ENCODE data around the gene EFS.

The EFS gene

DNA sequence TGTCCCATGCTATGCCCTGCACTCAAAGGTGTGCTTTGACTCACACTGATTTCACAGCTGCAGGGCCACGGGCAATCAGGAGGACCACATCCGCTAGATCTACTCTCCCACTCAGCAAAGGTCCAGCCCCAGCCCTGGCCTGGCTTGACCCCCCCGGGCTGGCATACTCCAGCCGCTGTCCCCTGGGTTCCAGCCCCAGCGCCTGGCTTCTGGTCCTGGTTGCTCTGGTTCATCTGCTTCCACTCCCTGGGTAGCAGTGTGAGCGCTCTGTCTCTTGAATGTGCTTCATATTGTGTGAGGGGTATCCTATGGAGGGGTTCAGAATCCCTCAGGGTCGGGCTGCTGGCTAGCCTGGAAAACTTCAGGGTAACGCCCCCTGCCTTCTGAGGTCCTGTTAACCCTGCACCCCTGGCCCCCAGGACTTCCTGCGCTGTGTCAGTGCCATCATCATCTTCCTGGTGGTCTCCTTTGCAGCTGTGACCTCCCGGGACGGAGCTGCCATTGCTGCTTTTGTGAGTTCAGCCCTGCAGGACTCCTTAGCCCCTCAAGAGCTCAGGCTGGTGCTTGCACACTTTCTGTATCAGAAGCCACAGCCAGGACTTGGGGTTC, 13.7 kb upstream of the EFS start:
- no peaks in the 10 kb centered on the region for H3K4me1 ChIP-seq (ENCODE audit: control insufficient read depth, insufficient read depth, low read length)
- ChIA-PET CTCF (interaction anchor here (0.8 to 4.3 kb wide), 10 partner anchors 10 to 114 kb away, joined by 3 to 61 read pairs (median 6); partner anchors contain the start of gene HOMEZ), POLR2A (no interaction called here)
- TF ChIP-seq ZBTB1 (tag by site-specific recombination; IDR thresholded peaks at IDR 0.05) (no peak), ZNF280C (tag by site-specific recombination; IDR thresholded peaks at IDR 0.05) (no peak), ZNF639 (tag by site-specific recombination; IDR thresholded peaks at IDR 0.05) (no peak), ZNF121 (tag by site-specific recombination; IDR thresholded peaks at IDR 0.05) (no peak), ZBTB26 (tag by site-specific recombination; optimal IDR thresholded peaks at IDR 0.05) (no peak), ZNF513 (tag by site-specific recombination; IDR thresholded peaks at IDR 0.05) (no peak), GLIS1 (tag by site-specific recombination; IDR thresholded peaks at IDR 0.05) (no peak; the same call in 1 of the 2 replicates), ZBTB21 (tag by site-specific recombination; IDR thresholded peaks at IDR 0.05) (no peak), KLF10 (tag by site-specific recombination; IDR thresholded peaks at IDR 0.05) (no peak), ZNF585B (tag by site-specific recombination; IDR thresholded peaks at IDR 0.05) (no peak), SP3 (tag by site-specific recombination; IDR thresholded peaks at IDR 0.05) (no peak), TSHZ1 (tag by site-specific recombination; IDR thresholded peaks at IDR 0.05; ENCODE audit: borderline replicate concordance) (no peak), ZNF280D (tag by site-specific recombination; IDR thresholded peaks at IDR 0.05) (no peak), ZNF626 (tag by site-specific recombination; IDR thresholded peaks at IDR 0.05) (no peak)
- TF ChIP-seq, protein P1, sequence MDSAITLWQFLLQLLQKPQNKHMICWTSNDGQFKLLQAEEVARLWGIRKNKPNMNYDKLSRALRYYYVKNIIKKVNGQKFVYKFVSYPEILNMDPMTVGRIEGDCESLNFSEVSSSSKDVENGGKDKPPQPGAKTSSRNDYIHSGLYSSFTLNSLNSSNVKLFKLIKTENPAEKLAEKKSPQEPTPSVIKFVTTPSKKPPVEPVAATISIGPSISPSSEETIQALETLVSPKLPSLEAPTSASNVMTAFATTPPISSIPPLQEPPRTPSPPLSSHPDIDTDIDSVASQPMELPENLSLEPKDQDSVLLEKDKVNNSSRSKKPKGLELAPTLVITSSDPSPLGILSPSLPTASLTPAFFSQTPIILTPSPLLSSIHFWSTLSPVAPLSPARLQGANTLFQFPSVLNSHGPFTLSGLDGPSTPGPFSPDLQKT (IDR thresholded peaks at IDR 0.05; ENCODE audit: borderline replicate concordance, low read depth, low read length), result no peak
- TF ChIP-seq, protein P2, sequence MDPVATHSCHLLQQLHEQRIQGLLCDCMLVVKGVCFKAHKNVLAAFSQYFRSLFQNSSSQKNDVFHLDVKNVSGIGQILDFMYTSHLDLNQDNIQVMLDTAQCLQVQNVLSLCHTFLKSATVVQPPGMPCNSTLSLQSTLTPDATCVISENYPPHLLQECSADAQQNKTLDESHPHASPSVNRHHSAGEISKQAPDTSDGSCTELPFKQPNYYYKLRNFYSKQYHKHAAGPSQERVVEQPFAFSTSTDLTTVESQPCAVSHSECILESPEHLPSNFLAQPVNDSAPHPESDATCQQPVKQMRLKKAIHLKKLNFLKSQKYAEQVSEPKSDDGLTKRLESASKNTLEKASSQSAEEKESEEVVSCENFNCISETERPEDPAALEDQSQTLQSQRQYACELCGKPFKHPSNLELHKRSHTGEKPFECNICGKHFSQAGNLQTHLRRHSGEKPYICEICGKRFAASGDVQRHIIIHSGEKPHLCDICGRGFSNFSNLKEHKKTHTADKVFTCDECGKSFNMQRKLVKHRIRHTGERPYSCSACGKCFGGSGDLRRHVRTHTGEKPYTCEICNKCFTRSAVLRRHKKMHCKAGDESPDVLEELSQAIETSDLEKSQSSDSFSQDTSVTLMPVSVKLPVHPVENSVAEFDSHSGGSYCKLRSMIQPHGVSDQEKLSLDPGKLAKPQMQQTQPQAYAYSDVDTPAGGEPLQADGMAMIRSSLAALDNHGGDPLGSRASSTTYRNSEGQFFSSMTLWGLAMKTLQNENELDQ (tag by site-specific recombination; IDR thresholded peaks at IDR 0.05; ENCODE audit: low read depth), result no peak
- no peak overlapping the region for H3K4me3 ChIP-seq (ENCODE audit: low read depth, low read length)
- H3K27ac ChIP-seq (ENCODE audit: extremely low read depth, low read depth, low read length), result no peak overlapping the region
- no peaks in the 10 kb centered on the region for H3K9me3 ChIP-seq (ENCODE audit: control insufficient read depth, insufficient read depth, low read depth, low read length)
- H3K36me3 ChIP-seq (ENCODE audit: control insufficient read depth in 2 of 2, insufficient read depth in 1 of 2, low read length in 2 of 2), result no peaks in the 10 kb centered on the region
